Glomerular endothelial cell (primary cell): ENCODE data around the gene TK2. TPM values are rescaled to one million over a fixed set of nuclear protein-coding genes. Genes with fewer than 3 reads are reported as not detected.
"Not testable (repeated sequence)": the region's sequence is repeated elsewhere in the genome, so short reads cannot be mapped to it uniquely, and the experiment has no call there.

ENCODE experiments used
- DNase-seq: peaks from one replicate; pipeline ENCODE4 v3.0.0-alpha.2; 2011; ENCODE audit warnings: low read depth, low spot score; ENCODE audit errors: extremely low read depth
- total RNA-seq: library from RNA; depleted of rRNA; stranded (reverse); fragments of >200 nt; gene quantifications from 2 replicates; pipeline ENCODE4 v1.2.3, GENCODE V29; 2015

Gene TK2
- 24.7 and 46.4 TPM in 2 replicates for total RNA-seq

DNA sequence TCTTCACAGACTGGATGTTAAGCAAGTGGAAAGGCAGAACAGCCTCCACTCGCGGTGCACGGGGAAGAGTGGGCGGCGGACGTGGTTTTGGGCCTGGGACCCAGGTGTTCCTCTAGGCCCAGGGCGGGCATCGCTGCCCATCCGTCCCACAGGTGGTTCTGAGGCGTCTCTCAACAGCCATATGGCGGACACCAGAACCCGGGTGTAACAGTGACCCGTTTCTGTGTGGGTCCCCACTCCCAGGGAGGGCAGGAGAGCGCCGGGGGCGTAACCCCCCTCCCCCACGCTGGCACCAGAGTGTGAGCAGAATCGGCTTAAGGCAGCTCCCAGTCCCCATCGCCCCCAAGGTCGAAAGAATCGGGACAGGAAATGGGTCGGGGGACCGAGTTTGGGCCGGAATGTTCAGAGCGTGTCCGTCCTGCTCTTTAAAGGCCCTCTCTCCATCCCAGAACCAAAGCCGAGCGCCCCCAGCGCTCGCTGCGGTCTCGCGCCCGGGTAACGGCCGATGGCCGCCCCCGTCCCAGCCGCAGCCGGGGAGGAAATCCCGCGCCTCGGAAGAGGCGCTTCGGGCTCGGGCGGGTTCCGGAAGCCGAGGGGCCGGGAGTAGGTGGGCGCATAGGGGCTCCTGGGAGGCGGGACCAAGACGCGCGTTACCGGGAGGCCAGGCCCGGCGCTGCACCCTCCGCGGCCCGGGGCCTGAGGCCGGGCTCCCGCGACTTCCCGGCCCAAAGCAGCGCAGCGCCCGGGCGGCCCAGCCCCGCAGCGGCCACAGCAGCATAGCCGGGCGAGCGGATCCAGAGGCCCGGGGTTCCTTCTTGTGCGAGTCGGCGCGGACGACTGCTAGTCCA, at the start of gene TK2:
Gene TK2, minus strand, starts transcription at position 839 of the 848 bp plus-strand sequence. Its CDS starts 61 bp downstream, at position 778.
- DNase-seq = no peak

DNA sequence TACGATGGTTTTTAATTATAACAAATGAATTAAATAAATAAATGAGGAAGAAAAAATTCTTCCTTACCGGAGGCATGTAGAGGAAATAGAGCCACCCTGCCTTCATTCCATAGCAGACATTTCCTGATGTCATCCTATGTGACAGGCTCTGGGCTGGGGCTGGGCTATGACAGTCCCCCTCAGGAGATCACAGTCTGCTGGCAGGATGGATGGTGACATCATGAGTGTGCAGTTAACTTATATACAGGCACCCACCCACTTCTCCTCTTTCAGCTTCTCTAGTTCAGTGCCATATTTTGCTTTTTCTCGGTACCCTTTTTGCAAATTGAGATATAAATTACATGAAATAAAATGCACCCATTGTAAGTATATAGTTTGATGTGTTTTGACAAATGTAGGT, 48.2 kb upstream of the TK2 start:
- no peak for DNase-seq

DNA sequence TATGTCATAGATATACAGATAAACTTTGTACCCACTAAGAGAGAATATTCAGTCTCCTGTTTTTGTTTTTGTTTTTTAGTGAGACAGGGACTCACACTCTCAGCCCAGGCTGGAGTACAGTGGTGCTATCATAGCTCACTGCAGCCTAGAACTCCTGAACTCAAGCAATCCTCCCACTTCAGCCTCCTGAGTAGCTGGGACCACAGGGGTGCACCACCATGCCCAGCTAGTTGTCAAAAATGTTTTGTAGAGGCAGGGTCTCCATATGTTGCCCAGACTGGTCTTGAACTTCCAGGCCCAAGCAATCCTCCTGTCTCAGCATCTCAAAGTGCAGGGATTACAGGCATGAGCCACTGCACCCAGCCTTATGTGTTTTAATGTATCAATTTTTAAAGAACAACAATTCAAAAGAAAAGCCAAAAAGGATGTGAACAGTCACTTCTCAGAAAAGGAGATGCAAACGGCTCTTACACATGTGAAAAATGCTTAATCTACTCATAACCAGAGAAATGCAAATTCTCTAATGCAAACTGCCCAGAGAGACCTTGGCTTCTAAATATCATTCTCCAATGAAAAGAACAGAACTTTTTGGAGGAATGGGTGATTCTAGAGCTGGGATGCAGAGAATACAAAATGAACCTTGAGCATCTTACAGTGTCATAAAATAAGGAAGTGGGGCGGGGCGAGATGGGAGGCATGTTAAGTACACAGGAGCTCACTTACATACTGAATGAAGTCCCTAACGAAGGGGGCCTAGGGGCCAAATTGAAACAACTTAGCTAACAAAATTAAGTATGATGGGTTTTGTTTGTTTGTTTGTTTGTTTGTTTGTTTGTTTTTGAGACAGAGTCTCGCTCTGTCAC, 47.3 kb upstream of the TK2 start:
- no peak for DNase-seq

DNA sequence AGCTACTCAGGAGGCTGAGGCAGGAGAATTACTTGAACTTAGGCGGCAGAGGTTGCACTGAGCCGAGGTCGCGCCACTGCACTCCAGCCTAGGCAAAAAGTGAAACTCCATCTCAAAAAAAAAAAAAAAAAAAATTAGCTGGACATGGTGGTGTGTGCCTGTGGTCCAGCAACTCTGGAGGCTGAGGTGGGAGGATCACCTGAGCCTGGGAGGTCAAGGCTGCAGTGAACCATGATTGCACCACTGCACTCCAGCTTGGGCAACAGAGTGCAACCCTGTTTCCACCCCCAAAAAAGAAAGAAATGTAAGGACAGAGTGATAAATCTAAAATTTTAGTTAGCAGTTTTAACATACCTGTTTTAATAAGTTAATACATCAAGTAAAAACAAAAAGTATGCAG, 46.6 kb upstream of the TK2 start:
- not testable (repeated sequence) for DNase-seq

DNA sequence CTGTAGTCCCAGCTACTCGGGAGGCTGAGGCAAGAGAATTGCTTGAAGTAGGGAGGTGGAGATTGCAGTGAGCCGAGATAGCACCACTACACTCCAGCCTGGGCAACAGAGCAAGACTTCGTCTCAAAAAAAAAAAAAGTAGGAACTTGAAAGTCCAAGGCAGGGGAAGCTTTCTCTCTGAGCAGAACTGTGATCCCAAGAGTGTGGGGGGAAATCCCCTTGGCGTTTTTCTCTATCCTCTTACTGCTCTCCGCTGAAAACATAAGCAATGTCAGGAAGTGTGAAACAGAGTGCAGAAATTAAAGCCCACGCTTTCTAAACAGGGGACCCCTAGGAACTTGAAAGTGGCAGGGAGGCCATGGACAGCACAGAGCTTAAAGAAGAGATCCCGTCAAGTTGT, 44.8 kb upstream of the TK2 start:
- no peak for DNase-seq

DNA sequence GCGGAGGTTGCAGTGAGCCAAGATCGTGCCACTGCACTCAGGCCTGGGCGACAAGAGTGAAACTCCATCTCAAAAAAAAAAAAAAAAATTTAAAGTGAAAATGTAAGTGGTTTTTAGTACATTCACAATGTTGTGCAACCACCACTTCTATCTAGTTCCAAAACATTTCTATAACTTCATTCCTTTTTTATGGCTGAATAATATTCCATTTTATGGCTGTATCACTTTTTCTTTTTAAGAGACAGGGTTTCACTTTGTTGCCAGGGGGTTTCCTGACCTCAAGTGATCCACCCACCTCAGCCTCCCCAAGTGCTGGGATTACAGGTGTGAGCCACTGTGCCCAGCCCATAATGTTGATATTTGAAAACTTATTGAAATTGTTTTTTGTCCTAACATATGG, 42.9 kb upstream of the TK2 start:
- DNase-seq = no peak

DNA sequence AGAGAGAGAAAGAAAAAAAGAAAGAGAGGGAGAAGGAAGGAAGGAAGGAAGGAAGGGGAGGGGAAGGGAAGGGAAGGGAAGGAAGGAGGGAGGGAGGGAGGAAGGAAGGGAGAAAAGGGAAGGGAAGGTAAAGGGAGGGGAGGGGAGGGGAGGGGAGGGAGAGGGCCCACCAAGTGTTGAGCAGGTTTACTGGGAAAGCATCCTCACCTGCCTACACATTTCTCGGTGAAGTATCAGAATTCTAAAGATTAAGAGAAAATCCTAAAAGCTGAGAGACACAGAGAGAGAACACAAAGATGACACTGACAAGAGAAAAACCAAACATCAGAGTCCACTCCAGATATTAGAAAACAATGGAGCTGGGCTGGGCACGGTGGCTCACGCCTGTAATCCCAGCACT, 42.3 kb upstream of the TK2 start:
- no peak for DNase-seq

DNA sequence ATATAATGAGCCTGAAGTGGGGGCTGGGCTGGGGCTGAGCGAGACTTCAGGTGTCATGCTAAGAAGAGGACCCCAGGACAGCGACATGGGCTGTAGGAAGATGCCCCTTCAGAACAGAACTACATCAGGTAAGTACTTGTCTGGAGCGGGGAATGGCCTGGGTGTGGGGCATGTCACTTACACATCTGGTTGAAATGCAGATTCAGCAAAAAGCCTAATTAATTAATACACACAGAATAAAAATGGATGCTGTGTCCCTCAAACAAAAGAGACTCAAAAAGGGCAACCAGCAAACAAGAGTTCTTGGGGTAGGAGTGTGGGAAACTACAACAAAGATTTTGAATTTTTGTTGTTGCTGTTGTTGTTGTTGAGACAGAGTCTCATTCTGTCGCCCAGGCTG, 41.1 kb upstream of the TK2 start:
- no peak for DNase-seq

DNA sequence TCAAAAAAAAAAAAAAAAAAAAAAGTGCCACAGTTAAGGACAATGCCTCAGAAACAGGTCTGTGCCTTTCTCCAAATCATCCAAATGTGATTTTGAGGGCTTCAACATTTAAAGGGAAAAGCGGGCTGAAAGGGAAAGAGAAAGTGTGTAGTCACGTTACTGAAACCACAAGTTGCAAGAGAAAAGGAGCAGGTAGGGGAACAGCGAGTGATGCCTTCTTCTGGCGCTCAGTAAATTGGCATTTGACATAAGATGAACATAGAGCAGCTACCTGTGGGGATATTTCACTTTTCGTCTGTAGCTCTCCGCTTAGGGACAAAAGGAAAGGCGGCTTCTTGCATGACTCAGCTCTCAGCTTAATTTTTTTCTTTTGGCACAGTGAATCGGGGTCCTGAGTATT, 40.4 kb upstream of the TK2 start:
- DNase-seq = no peak

DNA sequence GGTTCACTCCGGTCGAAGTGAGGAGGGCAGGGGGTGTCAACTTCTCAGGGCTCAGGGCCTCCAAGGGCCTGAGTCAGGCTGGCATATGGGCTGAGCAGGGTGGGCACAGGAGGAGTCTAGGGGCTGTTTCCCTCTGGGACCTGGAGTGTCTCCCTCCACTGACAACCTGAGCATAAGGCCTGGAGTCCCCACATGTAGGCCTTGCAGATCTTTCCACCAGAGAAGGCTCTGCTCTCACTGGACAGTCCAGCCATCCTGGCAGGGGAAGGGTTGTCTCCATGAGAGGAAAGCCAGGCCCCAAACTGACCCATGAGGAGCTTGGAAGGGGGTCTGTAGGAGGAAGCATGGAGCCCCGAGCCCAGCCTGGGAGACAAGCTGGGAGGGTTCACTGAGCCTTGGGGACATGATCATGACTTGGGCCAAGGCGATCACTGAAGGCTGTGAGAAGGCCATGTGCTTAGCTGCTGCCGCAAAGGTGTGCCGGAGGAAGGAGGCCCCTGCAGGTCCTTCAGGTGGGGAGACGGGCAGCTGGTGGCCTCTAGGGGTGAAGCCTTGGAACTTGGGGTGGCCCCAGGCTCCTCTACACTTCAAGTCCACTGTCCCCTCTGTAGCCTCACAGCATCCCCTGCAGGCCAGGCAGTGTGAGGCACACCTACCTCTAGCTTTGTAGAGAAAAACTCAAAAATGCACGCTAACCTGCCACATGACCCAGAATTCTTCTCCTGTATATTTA, 39.2 kb upstream of the TK2 start:
- DNase-seq = no peak

DNA sequence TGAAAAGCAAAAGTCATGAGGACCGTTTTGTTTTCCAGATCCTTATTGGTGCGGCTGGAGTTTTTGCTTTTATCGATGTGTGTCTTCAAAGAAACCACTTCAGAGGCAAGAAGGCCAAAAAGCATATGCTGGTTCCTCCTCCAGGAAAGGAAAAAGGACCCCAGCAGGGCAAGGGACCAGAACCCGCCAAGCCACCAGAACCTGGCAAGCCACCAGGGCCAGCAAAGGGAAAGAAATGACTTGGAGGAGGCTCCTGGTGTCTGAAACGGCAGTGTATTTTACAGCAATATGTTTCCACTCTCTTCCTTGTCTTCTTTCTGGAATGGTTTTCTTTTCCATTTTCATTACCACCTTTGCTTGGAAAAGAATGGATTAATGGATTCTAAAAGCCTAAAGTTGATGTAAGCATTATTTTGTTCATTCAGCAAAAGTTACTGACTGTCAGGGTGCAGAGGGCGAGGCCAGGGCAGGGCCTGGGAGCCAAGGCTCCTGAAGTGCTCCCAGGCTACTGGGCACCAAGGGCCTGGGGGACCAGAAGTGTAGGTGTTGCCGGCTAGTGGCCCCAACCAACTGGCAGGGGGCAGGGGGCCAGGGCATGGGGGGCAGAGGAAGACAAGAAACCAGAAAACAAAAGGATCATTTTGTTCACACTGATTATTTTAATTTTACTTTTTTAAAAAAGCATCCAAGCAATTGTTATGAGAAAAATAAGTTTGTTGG, 38.1 kb upstream of the TK2 start:
- DNase-seq = no peak

DNA sequence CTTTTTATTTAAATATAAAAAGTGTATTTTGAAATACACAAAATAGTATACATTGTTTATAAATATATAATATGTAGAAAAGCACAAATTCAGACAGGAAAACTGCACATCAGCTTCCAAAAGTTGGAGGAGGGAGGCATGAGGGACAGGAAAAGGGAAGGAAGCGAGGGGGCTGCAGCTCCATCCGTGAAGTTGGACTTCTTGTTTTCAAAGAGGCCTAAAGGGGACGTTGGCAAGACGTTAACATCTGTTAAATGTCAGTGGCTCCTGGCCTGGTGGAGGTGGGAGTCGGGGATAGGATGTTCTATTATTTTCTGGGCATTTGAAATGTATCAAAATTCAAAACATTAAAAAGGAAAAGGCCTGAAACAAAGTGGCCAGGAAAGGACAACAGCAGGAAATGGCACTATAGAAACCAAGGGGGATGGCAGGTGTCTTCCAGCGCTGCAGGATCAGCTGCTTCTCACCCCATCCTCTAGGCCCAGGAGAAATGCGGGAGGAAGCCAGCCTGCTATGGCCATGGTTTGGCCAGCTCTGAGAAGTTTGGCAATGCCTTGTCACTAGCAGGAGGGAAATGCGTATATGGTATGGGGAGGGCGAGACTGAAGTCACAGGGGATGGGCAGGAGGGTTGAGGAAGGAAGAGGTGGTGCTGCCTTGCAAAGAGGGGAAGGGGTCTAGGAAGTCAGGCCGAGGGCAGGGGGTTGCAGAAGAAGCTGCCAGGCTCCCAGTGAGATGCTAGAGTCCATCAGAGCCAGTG, 35.7 kb upstream of the TK2 start:
- no peak for DNase-seq

DNA sequence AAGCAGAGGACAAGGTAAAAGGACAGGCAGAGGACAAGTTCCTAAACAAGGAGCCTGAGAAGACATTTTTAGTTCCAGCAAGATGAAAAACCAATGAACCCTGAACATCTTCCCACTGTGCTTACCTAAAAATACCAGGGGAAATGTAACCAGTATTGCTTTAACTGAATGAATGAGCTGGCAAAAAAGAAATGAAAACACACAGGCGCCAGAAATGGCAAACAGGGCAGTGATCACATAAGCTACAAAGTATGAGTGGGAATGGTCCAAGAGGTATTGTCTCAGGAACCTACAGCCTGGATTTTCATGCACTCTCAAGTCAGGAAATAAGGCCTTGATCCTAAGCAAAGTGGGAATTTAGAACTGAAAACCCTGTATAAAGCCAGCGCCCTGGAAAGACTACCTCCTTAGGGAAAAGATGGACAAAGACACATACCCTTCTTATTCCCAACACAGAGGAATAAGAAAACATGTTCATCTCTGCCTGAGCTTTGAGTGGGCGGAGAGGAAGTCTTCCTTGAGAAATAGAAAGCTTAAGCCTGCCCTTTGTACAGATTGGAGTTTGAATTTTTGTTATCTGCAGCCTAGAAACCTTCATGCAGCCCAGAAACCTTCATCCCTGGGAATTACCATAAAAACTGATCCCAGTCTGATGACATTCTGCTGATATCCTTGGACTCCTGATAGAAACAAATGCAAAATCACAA, 31.5 kb upstream of the TK2 start:
- no peak for DNase-seq

DNA sequence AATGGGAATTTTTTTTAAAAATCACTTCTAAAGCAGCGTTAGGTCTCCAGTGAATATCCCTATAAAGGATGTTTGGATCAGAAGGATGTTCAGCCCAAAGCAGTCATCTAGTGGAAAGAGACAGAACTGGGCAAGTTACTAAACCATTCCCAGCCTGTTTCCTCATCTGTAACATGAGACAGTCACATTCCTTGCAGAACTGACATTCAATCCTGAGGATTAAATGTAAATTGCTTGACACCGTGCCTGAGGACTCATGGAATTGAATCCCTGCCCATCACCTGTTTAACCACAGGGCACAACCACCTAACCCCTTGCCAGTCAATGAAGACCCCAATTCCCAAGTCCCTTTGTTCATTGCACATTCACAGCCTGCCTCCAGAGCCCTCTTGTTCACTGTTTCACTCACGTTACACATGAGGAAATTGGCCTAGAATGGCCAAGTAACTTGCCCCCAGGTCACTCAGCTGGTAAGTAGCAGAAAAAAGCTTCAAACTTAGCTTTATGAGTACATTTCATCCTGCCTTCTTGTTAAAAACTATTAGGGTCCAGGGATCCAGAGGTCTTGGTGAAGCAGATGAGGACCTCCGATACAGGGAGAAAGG, 30.8 kb upstream of the TK2 start:
- DNase-seq = no peak

DNA sequence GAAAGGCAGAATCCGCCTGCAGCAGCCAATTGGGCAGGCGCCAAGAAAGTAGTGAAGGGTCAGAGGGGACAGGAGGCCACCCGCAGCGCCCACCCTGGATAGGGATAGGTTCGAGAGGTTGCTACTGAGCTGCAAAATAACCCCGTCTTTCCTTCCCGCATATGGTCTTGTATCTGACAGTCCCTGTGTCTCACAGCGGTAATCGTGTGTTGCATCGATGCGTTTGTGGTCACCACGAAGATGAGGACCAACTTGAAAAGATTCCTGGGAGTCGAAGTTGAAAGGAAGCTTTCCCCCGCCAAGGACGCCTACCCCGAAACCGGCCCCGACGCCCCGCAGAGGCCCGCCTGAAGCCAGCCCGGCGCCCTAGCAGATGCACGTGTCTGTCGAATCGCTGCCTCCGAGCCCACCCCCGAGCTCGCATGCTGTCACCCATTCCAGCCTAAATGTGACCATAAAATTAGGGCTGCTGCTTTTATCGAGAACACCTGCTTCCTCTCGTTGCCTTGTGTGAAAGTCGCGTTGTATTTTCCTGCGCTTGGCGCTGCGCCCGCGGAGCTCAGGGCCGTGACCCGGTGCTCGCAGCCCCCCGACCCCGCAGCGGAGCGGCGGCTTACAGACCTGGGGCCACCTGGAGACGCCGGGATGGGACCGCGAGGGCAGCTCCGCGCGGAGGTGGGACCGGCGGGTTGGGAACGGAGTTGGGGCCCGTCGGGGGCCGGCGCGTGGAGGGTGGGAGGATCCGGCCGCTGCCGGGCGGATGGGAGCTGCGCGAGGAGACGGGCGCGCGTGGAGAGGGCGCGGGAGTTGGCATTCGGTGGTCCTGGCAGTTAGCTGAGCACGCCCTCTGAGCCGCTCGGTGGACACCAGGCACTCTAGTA, 29.0 kb upstream of the TK2 start, which contains the start of gene CMTM2:
Gene CMTM2, plus strand, starts transcription at position 813 of the 881 bp plus-strand sequence. CDS start 145 bp downstream, outside the sequence.
- no peak for DNase-seq

DNA sequence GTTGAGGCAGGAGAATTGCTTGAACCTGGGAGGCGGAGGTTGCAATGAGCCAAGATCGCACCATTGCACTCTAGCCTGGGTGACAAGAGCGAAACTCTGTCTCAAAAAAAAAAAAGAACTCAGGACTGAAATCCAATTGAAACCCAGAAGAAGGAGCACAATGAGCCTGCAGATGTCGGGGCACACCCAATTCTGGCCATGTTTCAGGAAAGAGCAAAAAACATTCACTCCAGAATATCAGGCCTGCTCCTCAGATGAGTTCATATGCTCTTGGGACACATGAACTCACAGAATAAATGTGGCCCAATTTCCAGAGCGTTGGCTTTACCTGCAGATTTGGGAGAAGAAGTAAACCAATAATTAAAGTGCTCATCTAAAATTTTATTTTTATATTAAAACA, 26.4 kb upstream of the TK2 start:
- DNase-seq = no peak

DNA sequence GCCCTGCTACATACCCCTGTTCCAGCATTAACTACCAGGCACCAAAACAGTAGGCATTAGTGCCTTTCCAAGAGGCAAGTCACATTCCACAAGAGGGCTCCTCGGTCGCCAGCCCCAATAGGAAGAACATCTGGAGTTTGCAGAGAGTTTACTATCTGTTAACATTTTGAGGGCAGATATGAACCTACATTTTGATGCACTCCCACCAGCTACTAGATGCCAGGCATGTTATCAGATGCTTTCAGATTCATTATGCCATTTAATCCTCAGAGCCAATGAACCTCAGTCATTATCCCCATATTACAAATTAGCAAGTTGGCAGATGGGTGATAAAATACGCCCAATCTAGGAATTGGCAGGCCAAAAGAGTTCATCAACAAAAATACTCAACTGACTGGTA, 25.1 kb upstream of the TK2 start:
- DNase-seq = no peak

DNA sequence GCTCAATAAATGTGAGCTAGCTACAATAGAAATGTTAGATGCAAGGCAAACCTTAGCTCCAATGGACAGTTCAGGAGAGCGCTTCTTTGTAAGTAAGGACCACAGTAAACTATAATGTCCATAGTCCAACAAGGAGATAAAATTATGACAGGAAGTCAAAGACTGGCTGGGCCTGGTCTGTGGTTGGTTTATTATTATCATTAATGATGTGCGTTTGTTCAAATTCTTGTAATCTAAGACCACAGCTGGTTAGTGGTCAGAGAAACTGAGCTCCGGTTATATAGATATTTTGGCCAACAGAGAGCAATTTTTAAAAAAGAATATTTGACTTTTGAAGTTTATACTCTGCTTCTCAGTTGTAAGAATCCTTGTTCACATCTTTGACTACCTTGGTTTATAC, 24.6 kb upstream of the TK2 start:
- DNase-seq = no peak
